Measurements from ENCODE around the gene PCSK2.

DNA sequence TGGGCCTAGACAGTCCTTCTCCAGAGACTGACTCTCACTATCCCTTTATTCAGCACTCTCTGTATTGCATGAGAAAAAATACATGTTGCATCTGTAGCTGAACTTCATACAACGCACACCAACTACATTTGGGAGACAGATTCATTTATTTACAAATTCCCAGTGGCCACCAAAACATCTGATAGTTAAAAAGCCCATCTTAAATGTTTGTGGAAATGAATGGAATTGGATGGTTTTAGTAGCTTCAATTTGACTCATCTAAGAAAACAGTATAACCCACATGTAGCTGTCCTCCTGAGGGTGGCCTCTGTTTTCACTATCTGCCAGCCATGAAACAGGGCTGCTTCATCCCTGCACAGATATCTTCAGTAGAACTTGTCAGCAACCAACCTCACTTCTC lies 116.3 kb downstream of the PCSK2 start:
- TF ChIP-seq, protein P1, sequence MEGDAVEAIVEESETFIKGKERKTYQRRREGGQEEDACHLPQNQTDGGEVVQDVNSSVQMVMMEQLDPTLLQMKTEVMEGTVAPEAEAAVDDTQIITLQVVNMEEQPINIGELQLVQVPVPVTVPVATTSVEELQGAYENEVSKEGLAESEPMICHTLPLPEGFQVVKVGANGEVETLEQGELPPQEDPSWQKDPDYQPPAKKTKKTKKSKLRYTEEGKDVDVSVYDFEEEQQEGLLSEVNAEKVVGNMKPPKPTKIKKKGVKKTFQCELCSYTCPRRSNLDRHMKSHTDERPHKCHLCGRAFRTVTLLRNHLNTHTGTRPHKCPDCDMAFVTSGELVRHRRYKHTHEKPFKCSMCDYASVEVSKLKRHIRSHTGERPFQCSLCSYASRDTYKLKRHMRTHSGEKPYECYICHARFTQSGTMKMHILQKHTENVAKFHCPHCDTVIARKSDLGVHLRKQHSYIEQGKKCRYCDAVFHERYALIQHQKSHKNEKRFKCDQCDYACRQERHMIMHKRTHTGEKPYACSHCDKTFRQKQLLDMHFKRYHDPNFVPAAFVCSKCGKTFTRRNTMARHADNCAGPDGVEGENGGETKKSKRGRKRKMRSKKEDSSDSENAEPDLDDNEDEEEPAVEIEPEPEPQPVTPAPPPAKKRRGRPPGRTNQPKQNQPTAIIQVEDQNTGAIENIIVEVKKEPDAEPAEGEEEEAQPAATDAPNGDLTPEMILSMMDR (conservative IDR thresholded peaks at IDR 0.05) = no peak
- TF ChIP-seq ZFX (IDR thresholded peaks at IDR 0.05) = no peak
